ENCODE results near the gene OAS1. TPM values are rescaled to one million over a fixed set of nuclear protein-coding genes. Genes with fewer than 3 reads are reported as not detected.
A peak's percentile ranks its signal among the peaks of the same experiment; 100 is the strongest.

The OAS1 gene
- total and polyA plus RNA-seq, 9 of the 15 experiments (the other 6 are each of a cell fraction or from before 2014, with no cell fraction given), result 0.06 to 0.25 TPM; not detected in 7

DNA sequence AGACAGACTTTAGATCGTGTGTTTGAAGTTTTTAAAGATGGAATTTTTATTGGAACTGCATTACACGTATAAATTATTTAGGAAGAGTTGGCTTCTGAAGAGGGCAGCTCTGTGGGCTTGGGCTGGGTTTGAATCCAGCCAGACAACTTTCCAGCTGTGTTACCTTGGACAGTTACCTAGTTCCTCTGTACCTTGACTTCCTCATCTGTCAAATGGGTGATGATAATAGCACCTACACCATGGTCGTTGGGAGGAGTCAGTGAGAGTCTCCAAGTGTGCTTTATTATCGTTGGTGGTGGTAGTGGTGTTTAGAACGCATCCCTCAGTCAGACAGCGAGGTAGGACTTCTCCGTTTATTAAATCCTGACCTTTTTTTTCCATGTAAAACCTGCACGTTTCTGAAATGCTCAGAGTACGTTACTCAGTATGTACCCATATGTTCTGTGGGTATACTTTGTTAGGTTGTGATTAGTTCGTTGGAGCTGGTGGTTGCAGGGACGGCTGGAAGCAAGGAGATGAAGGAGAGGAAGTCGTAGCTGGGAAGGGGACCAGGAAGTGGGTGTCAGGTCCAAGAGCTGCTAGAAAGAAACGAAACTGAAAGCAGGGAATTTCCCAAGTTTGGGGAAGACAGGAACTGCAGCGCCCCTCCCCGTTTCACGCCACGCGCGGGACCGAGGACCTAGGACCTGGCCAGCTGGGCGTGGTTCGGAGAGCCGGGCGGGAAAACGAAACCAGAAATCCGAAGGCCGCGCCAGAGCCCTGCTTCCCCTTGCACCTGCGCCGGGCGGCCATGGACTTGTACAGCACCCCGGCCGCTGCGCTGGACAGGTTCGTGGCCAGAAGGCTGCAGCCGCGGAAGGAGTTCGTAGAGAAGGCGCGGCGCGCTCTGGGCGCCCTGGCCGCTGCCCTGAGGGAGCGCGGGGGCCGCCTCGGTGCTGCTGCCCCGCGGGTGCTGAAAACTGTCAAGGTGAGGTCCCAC lies 31.3 kb downstream of the OAS1 start, which contains the start of gene OAS3 (continued):
- TF ChIP-seq, protein P1, sequence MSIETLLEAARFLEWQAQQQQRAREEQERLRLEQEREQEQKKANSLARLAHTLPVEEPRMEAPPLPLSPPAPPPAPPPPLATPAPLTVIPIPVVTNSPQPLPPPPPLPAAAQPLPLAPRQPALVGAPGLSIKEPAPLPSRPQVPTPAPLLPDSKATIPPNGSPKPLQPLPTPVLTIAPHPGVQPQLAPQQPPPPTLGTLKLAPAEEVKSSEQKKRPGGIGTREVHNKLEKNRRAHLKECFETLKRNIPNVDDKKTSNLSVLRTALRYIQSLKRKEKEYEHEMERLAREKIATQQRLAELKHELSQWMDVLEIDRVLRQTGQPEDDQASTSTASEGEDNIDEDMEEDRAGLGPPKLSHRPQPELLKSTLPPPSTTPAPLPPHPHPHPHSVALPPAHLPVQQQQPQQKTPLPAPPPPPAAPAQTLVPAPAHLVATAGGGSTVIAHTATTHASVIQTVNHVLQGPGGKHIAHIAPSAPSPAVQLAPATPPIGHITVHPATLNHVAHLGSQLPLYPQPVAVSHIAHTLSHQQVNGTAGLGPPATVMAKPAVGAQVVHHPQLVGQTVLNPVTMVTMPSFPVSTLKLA (conservative IDR thresholded peaks at IDR 0.05), result peak in 1 of 2 experiments; percentile 63; a peak in 1 of 4 replicates
- TF ChIP-seq TBL1XR1 (IDR thresholded peaks at IDR 0.05; ENCODE audit: low read length in 2 of 2) (no peak), RBM25 (IDR thresholded peaks at IDR 0.05; ENCODE audit: low read depth, low read length, severe bottlenecking) (peak; percentile 60), ZNF79 (CRISPR knock-in tag; IDR thresholded peaks at IDR 0.05; ENCODE audit: low read depth) (no peak), RBBP5 (IDR thresholded peaks at IDR 0.05; ENCODE audit: borderline replicate concordance, insufficient read depth, low read length, poor library complexity, severe bottlenecking) (peak; percentile 23), NFIX (CRISPR knock-in tag; IDR thresholded peaks at IDR 0.05; ENCODE audit: low read depth) (no peak), SMC3 (conservative IDR thresholded peaks at IDR 0.05; ENCODE audit: insufficient read depth, low read depth, low read length) (no peak), RFX1 (IDR thresholded peaks at IDR 0.05) (no peak), PTBP1 (IDR thresholded peaks at IDR 0.05; ENCODE audit: low read depth, low read length) (no peak), RBFOX2 (IDR thresholded peaks at IDR 0.05; ENCODE audit: low read depth, low read length) (peak; percentile 66), ZNF696 (CRISPR knock-in tag; conservative IDR thresholded peaks at IDR 0.05) (no peak), SP2 (IDR thresholded peaks at IDR 0.05; ENCODE audit: extremely low read depth, low read depth, low read length, poor library complexity, severe bottlenecking) (no peak), PHF8 (IDR thresholded peaks at IDR 0.05; ENCODE audit: borderline replicate concordance, low read length) (peak; percentile 43; the same call in 1 of the 2 replicates), KDM1A (IDR thresholded peaks at IDR 0.05) (peak in 1 of 2 experiments; percentile 58; a peak in 2 of 4 replicates), POLR2AphosphoS5 (IDR thresholded peaks at IDR 0.05; ENCODE audit: control insufficient read depth, insufficient read depth, low read depth, low read length) (no peak), SAFB (IDR thresholded peaks at IDR 0.05; ENCODE audit: borderline replicate concordance, low read depth, low read length) (peak; percentile 42; the same call in 1 of the 2 replicates), YY1 (IDR thresholded peaks at IDR 0.05; ENCODE audit: borderline replicate concordance in 1 of 3, control insufficient read depth in 1 of 3, extremely low read depth in 1 of 3, insufficient read depth in 3 of 3, insufficient read length in 1 of 3, insufficient replicate concordance in 2 of 3, low read depth in 1 of 3, low read length in 2 of 3) (peak in 1 of 3 experiments; percentile 39), SRF (CRISPR knock-in tag; IDR thresholded peaks at IDR 0.05) (peak in 1 of 2 experiments; percentile 81; a peak in 2 of 4 replicates), CEBPB (tag; IDR thresholded peaks at IDR 0.05) (no peak), BRD4 (IDR thresholded peaks at IDR 0.05) (no peak)
- TF ChIP-seq, protein P2, sequence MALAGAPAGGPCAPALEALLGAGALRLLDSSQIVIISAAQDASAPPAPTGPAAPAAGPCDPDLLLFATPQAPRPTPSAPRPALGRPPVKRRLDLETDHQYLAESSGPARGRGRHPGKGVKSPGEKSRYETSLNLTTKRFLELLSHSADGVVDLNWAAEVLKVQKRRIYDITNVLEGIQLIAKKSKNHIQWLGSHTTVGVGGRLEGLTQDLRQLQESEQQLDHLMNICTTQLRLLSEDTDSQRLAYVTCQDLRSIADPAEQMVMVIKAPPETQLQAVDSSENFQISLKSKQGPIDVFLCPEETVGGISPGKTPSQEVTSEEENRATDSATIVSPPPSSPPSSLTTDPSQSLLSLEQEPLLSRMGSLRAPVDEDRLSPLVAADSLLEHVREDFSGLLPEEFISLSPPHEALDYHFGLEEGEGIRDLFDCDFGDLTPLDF (CRISPR knock-in tag; IDR thresholded peaks at IDR 0.05), result no peak
